Vagina (tissue), 2 donors: ENCODE results near the gene MKI67. TPM values are rescaled to one million over a fixed set of nuclear protein-coding genes. Genes with fewer than 3 reads are reported as not detected.
A peak's percentile ranks its signal among the peaks of the same experiment; 100 is the strongest.

ENCODE experiments used
- DNase-seq, 2 donors: peaks; one replicate each; pipeline ENCODE4 v3.0.0-alpha.2; 2017; ENCODE audit errors: extremely low spot score in 2 of 2
- H3K27ac ChIP-seq: fragments of 200-600 bp; sonication (generic); one replicate; pipeline ENCODE4 v1.5.1; 2019
- H3K27me3 ChIP-seq: fragments of 200-600 bp; sonication (generic); one replicate; pipeline ENCODE4 v1.5.1; 2019
- H3K36me3 ChIP-seq, 2 donors: fragments of 200-600 bp; sonication (generic); one replicate each; pipeline ENCODE4 v1.5.1; 2017 to 2019
- H3K4me1 ChIP-seq: fragments of 200-600 bp; sonication (generic); one replicate; pipeline ENCODE4 v1.5.1; 2019
- H3K4me3 ChIP-seq, 2 donors: fragments of 200-600 bp; sonication (generic); 1 replicate in 1 of 2; 2 replicates in 1 of 2; pipeline ENCODE4 v1.5.1; 2016 to 2019
- H3K9me3 ChIP-seq: fragments of 200-600 bp; sonication (generic); one replicate; pipeline ENCODE4 v1.5.1; 2019
- POLR2A ChIP-seq, 2 donors: fragments of 450-650 bp; IDR thresholded peaks; one replicate each; pipeline ENCODE4 v1.6.1; 2017; ENCODE audit warnings: antibody characterized with exemption in 2 of 2, mild to moderate bottlenecking in 2 of 2, moderate library complexity in 2 of 2
- POLR2AphosphoS5 ChIP-seq, 2 donors: sonication (generic); formaldehyde crosslinking; IDR thresholded peaks; one replicate each; pipeline ENCODE4 v1.9.0; 2017; ENCODE audit warnings: antibody characterized with exemption in 2 of 2, mild to moderate bottlenecking in 2 of 2, low read depth in 1 of 2; ENCODE audit not compliant: insufficient read depth in 1 of 2
- intact Hi-C: fragments of 100-400 bp; cut with DNase I; formaldehyde crosslinking; loops from one replicate; pipeline ENCODE4 v1.15.1; 2023
- total RNA-seq: library from RNA; depleted of rRNA; stranded (reverse); fragments of >200 nt; gene quantifications from one replicate; pipeline ENCODE4 v1.2.3, GENCODE V29; 2016
- TF ChIP-seq, protein P1 (sequence below), 3 experiments: fragments of 450-650 bp in 2 of 3; fragments of 200-600 bp in 1 of 3; sonication (generic) in 1 of 3; IDR thresholded peaks; one replicate each; pipeline ENCODE4 v1.5.1; 2017 to 2019; ENCODE audit warnings: antibody characterized with exemption in 3 of 3, mild to moderate bottlenecking in 2 of 3, moderate library complexity in 2 of 3

The MKI67 gene
- total RNA-seq, 1 donor from 2014 or later, result 11.5 TPM

DNA sequence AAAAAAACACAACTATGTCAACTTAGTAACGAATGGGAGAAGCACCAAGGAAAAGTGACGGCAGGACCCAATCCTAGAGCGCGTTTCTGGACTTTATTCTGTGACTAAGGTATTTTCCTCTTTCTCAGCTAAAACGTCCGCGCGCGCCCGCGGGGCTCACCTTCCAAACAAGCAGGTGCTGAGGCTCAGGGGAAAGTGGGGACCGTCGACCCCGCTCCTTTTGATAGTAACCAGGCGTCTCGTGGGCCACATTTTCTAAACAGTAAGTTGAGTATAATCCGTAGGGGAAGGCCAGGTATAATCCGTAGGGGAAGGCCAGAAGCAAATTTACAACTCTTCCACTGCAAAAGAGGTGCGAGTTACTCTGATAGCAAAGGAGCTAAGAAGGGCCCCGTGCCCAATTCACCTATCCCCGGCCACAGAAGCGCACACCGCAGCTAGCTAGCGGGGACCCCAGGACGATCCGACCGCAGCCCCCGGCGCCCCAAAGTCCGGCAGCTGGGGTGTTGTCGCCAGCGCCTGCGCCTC is 743 bp downstream of the MKI67 start:
- TF ChIP-seq POLR2A (IDR thresholded peaks at IDR 0.05) (no peak), POLR2AphosphoS5 (IDR thresholded peaks at IDR 0.05; ENCODE audit: insufficient read depth in 1 of 2, low read depth in 1 of 2) (no peak)
- TF ChIP-seq, protein P1, sequence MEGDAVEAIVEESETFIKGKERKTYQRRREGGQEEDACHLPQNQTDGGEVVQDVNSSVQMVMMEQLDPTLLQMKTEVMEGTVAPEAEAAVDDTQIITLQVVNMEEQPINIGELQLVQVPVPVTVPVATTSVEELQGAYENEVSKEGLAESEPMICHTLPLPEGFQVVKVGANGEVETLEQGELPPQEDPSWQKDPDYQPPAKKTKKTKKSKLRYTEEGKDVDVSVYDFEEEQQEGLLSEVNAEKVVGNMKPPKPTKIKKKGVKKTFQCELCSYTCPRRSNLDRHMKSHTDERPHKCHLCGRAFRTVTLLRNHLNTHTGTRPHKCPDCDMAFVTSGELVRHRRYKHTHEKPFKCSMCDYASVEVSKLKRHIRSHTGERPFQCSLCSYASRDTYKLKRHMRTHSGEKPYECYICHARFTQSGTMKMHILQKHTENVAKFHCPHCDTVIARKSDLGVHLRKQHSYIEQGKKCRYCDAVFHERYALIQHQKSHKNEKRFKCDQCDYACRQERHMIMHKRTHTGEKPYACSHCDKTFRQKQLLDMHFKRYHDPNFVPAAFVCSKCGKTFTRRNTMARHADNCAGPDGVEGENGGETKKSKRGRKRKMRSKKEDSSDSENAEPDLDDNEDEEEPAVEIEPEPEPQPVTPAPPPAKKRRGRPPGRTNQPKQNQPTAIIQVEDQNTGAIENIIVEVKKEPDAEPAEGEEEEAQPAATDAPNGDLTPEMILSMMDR (IDR thresholded peaks at IDR 0.05), result no peak
- Histone ChIP-seq H3K27me3 (no peaks in the 10 kb centered on the region), H3K27ac (no peak overlapping the region), H3K36me3 (no peaks in the 10 kb centered on the region), H3K9me3 (no peaks in the 10 kb centered on the region), H3K4me3 (peak overlapping the region; percentile 55 to 60), H3K4me1 (peaks cover 21% of the 10 kb centered on the region)
- no peak for DNase-seq
- intact Hi-C loops, result no loop called here

DNA sequence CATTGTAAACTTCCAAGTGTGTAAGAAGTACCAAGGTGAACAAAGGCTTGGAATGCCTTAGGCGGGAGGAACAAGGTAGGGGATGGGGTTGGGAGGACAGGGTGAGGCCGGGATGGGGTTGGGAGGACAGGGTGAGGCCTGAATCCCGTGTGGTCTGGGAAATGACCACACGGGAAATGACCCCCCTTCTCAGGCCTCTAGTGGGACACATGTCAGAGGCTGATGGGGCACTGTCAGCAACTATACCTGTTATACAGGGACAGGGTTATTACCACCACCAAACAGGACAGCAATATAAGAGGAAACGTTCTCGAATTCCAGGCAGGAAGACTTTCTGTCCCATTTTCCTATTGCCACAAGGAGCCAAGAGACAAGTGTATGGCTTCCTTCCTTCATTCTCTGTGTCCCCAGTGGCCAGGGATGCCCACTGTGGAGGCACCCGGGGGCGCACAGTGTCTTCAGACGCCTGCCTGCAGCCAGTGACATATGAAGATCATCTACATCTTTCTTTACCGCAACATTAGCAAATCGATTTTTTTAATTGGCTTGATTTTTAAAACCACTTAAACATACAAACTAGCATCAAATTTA is 1.3 kb downstream of the MKI67 start:
- no peak for DNase-seq
- peak overlapping the region in 1 of 2 donors; percentile 60 for H3K4me3 ChIP-seq
- TF ChIP-seq, protein P1 (IDR thresholded peaks at IDR 0.05), result no peak
- TF ChIP-seq POLR2AphosphoS5 (IDR thresholded peaks at IDR 0.05; ENCODE audit: insufficient read depth in 1 of 2, low read depth in 1 of 2) (no peak), POLR2A (IDR thresholded peaks at IDR 0.05) (no peak)
- peaks cover 21% of the 10 kb centered on the region for H3K4me1 ChIP-seq
- H3K27me3 ChIP-seq, result no peaks in the 10 kb centered on the region
- no peak overlapping the region for H3K27ac ChIP-seq
- no peaks in the 10 kb centered on the region for H3K9me3 ChIP-seq
- intact Hi-C loops, result no loop called here
- no peaks in the 10 kb centered on the region for H3K36me3 ChIP-seq

DNA sequence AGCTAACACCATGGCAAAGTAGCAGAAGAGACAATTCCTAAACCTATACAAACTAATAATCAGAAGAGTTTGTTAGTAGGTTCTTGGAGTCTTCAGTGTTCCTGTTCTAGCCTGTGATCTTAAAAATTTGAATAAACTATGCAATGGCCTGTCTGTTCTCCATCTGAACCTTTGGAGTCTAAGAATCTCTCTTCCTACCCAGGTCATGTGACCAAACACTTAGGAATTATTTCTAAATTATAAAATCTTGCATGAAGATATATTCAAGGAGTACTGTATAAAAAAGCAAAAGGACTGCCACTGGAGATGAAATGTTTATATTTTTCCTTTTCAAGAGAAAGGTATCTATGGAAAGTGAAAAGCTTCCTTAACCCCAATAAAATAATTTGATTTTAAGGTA is 2.4 kb downstream of the MKI67 start:
- TF ChIP-seq POLR2A (IDR thresholded peaks at IDR 0.05) (no peak), POLR2AphosphoS5 (IDR thresholded peaks at IDR 0.05; ENCODE audit: insufficient read depth in 1 of 2, low read depth in 1 of 2) (no peak)
- TF ChIP-seq, protein P1 (IDR thresholded peaks at IDR 0.05), result no peak
- Histone ChIP-seq H3K4me1 (peaks cover 21% of the 10 kb centered on the region), H3K27ac (no peak overlapping the region), H3K9me3 (no peaks in the 10 kb centered on the region), H3K36me3 (no peaks in the 10 kb centered on the region), H3K4me3 (no peak overlapping the region), H3K27me3 (no peaks in the 10 kb centered on the region)
- no peak for DNase-seq
- intact Hi-C loops, result no loop called here

DNA sequence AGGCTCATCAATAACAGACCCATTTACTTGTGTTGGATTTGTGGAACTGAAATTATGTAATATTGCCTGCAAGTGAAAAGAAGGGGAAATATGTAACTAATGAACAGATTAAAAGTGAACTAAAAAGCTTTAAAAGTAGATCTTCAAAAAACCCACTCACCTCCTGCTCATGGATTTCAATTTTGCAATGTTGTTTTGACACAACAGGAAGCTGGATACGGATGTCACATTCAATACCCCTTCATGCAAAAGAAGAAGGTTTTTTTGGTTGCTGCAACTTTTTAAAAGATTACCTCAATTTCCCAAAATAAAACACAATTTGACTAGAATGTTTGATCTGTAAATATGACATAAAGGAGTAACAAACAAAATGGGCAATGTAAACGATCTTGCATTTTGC is 3.3 kb downstream of the MKI67 start:
- TF ChIP-seq, protein P1 (IDR thresholded peaks at IDR 0.05), result no peak
- TF ChIP-seq POLR2A (IDR thresholded peaks at IDR 0.05) (no peak), POLR2AphosphoS5 (IDR thresholded peaks at IDR 0.05; ENCODE audit: insufficient read depth in 1 of 2, low read depth in 1 of 2) (no peak)
- Histone ChIP-seq H3K4me3 (no peak overlapping the region), H3K4me1 (peaks cover 21% of the 10 kb centered on the region), H3K36me3 (no peaks in the 10 kb centered on the region), H3K27ac (no peak overlapping the region), H3K27me3 (no peaks in the 10 kb centered on the region), H3K9me3 (no peaks in the 10 kb centered on the region)
- no peak for DNase-seq
- intact Hi-C loops, result no loop called here

DNA sequence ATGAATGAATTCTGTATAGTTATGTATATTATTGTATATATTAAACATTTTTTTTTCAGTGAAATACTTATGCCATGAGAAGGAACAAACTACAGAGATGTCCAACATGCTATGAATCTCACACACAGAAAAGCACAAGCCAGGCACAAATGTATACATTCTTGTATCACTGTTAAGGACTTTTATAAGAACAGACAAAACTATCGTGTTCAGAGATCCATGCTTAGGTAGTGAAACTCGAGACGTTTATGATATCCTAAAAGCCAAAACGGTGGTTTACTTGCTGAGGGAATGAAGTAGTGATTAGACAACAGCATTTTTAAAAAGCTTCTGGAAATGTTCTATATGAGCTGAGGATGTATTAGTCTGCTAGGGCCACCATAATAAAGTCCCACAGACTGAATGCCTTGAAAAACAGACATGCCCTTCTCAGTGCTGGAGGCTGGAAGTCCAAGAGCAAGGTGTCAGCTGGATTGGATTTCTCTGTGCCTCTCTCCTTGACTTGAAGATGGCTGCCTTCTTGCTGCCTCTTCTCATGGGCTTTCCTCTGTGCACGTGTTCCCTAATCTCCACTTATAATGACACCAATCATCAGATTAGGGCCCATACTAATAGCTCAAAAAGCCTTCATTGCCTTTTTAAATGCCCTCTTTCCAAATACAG is 4.3 kb downstream of the MKI67 start:
- Histone ChIP-seq H3K36me3 (no peaks in the 10 kb centered on the region), H3K4me1 (peaks cover 21% of the 10 kb centered on the region), H3K27ac (no peak overlapping the region), H3K9me3 (no peaks in the 10 kb centered on the region), H3K4me3 (no peak overlapping the region), H3K27me3 (no peaks in the 10 kb centered on the region)
- TF ChIP-seq POLR2A (IDR thresholded peaks at IDR 0.05), result no peak
- no peak for TF ChIP-seq POLR2AphosphoS5 (IDR thresholded peaks at IDR 0.05; ENCODE audit: insufficient read depth in 1 of 2, low read depth in 1 of 2)
- TF ChIP-seq, protein P1 (IDR thresholded peaks at IDR 0.05), result no peak
- intact Hi-C loops, result no loop called here
- no peak for DNase-seq
